ENCODE data around the gene BCL6. TPM values are rescaled to one million over a fixed set of nuclear protein-coding genes. Genes with fewer than 3 reads are reported as not detected.

BCL6 gene
- total and polyA plus RNA-seq, 2 of the 8 experiments (the other 6 are each of a cell fraction or from before 2014, with no cell fraction given), result 5.7 to 10.4 TPM

GRCh38 chr3:187742351-187743171 lies 2.7 kb downstream of the BCL6 start:
- Histone ChIP-seq H3K4ac (replicated peaks; ENCODE audit: insufficient read length, low read depth, low read length) (no peak overlapping the region), H2BK15ac (ENCODE audit: low read length) (no peak overlapping the region), H3K4me3 (ENCODE audit: extremely low read depth in 1 of 4, insufficient read depth in 2 of 4, low read depth in 3 of 4, low read length in 4 of 4) (peak overlapping the region in 1 of 4 experiments; percentile 88; a peak in 3 of 8 replicates), H2BK120ac (replicated peaks; ENCODE audit: low read depth, low read length) (no peak overlapping the region), H2BK12ac (ENCODE audit: low read depth, low read length) (no peak overlapping the region), H3K4me1 (replicated peaks in 1 of 4; ENCODE audit: control insufficient read depth in 3 of 4, insufficient read depth in 4 of 4, low read length in 3 of 4) (peaks cover 0 to 16% (median 8%) of the 10 kb centered on the region in 4 experiments; a peak in 5 of 7 replicates), H3K18ac (ENCODE audit: extremely low read depth, low read length) (no peak overlapping the region), H2AFZ (ENCODE audit: low read length) (no peak overlapping the region), H4K91ac (replicated peaks; ENCODE audit: insufficient read length, low read length) (no peak overlapping the region), H3K36me3 (ENCODE audit: control insufficient read depth in 2 of 4, insufficient read depth in 4 of 4, low read length in 3 of 4) (no peaks in the 10 kb centered on the region), H3K23me2 (ENCODE audit: low read depth, low read length) (peaks cover 31% of the 10 kb centered on the region), H3K79me1 (ENCODE audit: low read depth, low read length) (no peaks in the 10 kb centered on the region), H3K23ac (ENCODE audit: insufficient read length) (no peak overlapping the region), H3K27ac (ENCODE audit: low read depth, low read length) (no peak overlapping the region), H3K56ac (replicated peaks; ENCODE audit: insufficient read length, low read depth, low read length) (no peak overlapping the region), H3K4me2 (ENCODE audit: insufficient read depth in 1 of 2, low read depth in 2 of 2, low read length in 2 of 2) (peak overlapping the region; percentile 32 to 90; a peak in 2 of 4 replicates), H3K79me2 (ENCODE audit: control insufficient read depth in 1 of 2, insufficient read depth in 2 of 2, low read length in 2 of 2) (peaks cover 0 to 12% of the 10 kb centered on the region in 2 experiments; a peak in 1 of 4 replicates), H4K20me1 (replicated peaks in 1 of 2; ENCODE audit: control insufficient read depth in 1 of 2, insufficient read depth in 2 of 2, low read length in 2 of 2) (no peaks in the 10 kb centered on the region), H3K9me3 (ENCODE audit: insufficient read depth in 2 of 2, low read depth in 1 of 2, low read length in 1 of 2) (no peaks in the 10 kb centered on the region), H3K27me3 (replicated peaks in 1 of 4; ENCODE audit: control insufficient read depth in 3 of 4, extremely low read depth in 1 of 4, insufficient read depth in 3 of 4, low read length in 3 of 4) (peaks cover 0 to 10% (median 5%) of the 10 kb centered on the region in 4 experiments; a peak in 3 of 7 replicates), H4K8ac (ENCODE audit: extremely low read depth, insufficient read depth, low read length) (no peak overlapping the region), H4K5ac (ENCODE audit: insufficient read length, low read depth, low read length) (no peak overlapping the region), H2AK5ac (ENCODE audit: low read depth, low read length) (no peak overlapping the region), H2BK20ac (ENCODE audit: low read length) (no peak overlapping the region), H2BK5ac (ENCODE audit: low read depth, low read length) (no peak overlapping the region), H3K9ac (replicated peaks in 1 of 4; ENCODE audit: extremely low read depth in 1 of 4, low read depth in 3 of 4, low read length in 3 of 4) (no peak overlapping the region), H3K14ac (ENCODE audit: insufficient read length) (no peak overlapping the region)
- no peak for DNase-seq (ENCODE audit: low read depth in 1 of 2, low spot score in 2 of 2)
- POLR2A ChIA-PET (ENCODE audit: partially characterized antibody), result no interaction called here
- TF ChIP-seq SP4 (IDR thresholded peaks at IDR 0.05; ENCODE audit: low read length), result no peak
- no peak for TF ChIP-seq FOSL1 (IDR thresholded peaks at IDR 0.05; ENCODE audit: insufficient read depth, low read depth, low read length)
- no peak for TF ChIP-seq CBX8 (IDR thresholded peaks at IDR 0.05; ENCODE audit: borderline replicate concordance, low read depth, low read length)
- no peak for TF ChIP-seq TAF7 (optimal IDR thresholded peaks at IDR 0.05; ENCODE audit: borderline replicate concordance, low read depth, low read length)
- no peak for TF ChIP-seq BACH1 (IDR thresholded peaks at IDR 0.05; ENCODE audit: low read length)
- TF ChIP-seq BCL11A (IDR thresholded peaks at IDR 0.05; ENCODE audit: low read depth in 2 of 2, low read length in 2 of 2), result no peak
- TF ChIP-seq NANOG (IDR thresholded peaks at IDR 0.05; ENCODE audit: insufficient read depth, low read depth, low read length, poor library complexity, severe bottlenecking), result no peak
- no peak for TF ChIP-seq TEAD4 (IDR thresholded peaks at IDR 0.05; ENCODE audit: low read depth, low read length)
- WGBS, 2 experiments (ENCODE audit: extremely low coverage in 1 of 2, insufficient coverage in 1 of 2, insufficient read length in 1 of 2, insufficient replicate concordance in 2 of 2, low coverage in 1 of 2, low lambda C conversion rate in 2 of 2, missing lambda C conversion rate in 1 of 2), result 73% methylated on average over 13 of the region's 13 CpGs; no CpG with 5 or more reads in 1 of the 2 experiments
- CTCF ChIA-PET (ENCODE audit: partially characterized antibody), result interaction anchor here (0.6 to 1.9 kb wide), 20 partner anchors 9 to 1212 kb away, joined by 3 to 12 read pairs (median 3); no protein-coding TSS in a partner anchor
- no peak for FAIRE-seq
